Sigmoid colon (tissue), 7 donors: ENCODE results near the gene SKOR2. TPM values are rescaled to one million over a fixed set of nuclear protein-coding genes. Genes with fewer than 3 reads are reported as not detected.

Experiments
- DNase-seq: peaks from one replicate; pipeline ENCODE4 v3.0.0-alpha.2; 2019
- H3K27ac ChIP-seq, 4 donors: fragments of 200-600 bp; sonication (generic); one replicate each; pipeline ENCODE4 v1.5.1; 2016 to 2019; ENCODE audit warnings: mild to moderate bottlenecking in 1 of 4
- H3K27me3 ChIP-seq, 3 donors: fragments of 200-600 bp; sonication (generic); one replicate each; pipeline ENCODE4 v1.5.1; 2019; ENCODE audit warnings: mild to moderate bottlenecking in 1 of 3
- H3K36me3 ChIP-seq, 4 donors: fragments of 200-600 bp; sonication (generic); one replicate each; pipeline ENCODE4 v1.5.1; 2016 to 2019
- H3K4me1 ChIP-seq, 4 donors: fragments of 200-600 bp; sonication (generic); one replicate each; pipeline ENCODE4 v1.5.1; 2017 to 2019
- H3K4me3 ChIP-seq, 4 donors: fragments of 200-600 bp; sonication (generic); one replicate each; pipeline ENCODE4 v1.5.1; 2017 to 2019; ENCODE audit warnings: mild to moderate bottlenecking in 2 of 4, moderate library complexity in 1 of 4
- H3K9me3 ChIP-seq, 4 donors: fragments of 200-600 bp in 3 of 4; sonication (generic) in 3 of 4; one replicate each; pipeline versions ENCODE4 v1.5.1 to v1.6.1; 2013 to 2019
- EP300 ChIP-seq, 4 donors: sonication (generic); formaldehyde crosslinking; IDR thresholded peaks; one replicate each; pipeline ENCODE4 v1.6.1; 2017; ENCODE audit warnings: antibody characterized with exemption in 4 of 4
- POLR2A ChIP-seq, 2 donors: fragments of 450-650 bp; IDR thresholded peaks; one replicate each; pipeline ENCODE4 v1.6.1; 2016; ENCODE audit warnings: antibody characterized with exemption in 2 of 2, mild to moderate bottlenecking in 2 of 2, moderate library complexity in 2 of 2
- POLR2AphosphoS5 ChIP-seq, 4 donors: sonication (generic); formaldehyde crosslinking; IDR thresholded peaks; one replicate each; pipeline ENCODE4 v1.6.1; 2017; ENCODE audit warnings: antibody characterized with exemption in 4 of 4
- WGBS, 2 donors: extraction: QIAGEN DNeasy Blood & Tissue Kit; methylation state at CpG; one replicate each; pipeline ENCODE4 v1.1.7; 2013; 5-methylcytosine and 5-hydroxymethylcytosine counted together
- intact Hi-C: fragments of 100-400 bp; cut with DNase I; formaldehyde crosslinking; loops from one replicate; pipeline ENCODE4 v1.15.1; 2023
- polyA plus RNA-seq, 3 donors: library from polyadenylated mRNA; stranded (reverse); fragments of 200-250 nt; gene quantifications; one replicate each; pipeline ENCODE4 v1.2.3, GENCODE V29; 2013
- total RNA-seq, 4 donors: library from RNA; depleted of rRNA; stranded (reverse); fragments of >200 nt; gene quantifications; one replicate each; pipeline ENCODE4 v1.1.0, GENCODE V29; 2016
- TF ChIP-seq, protein P1 (sequence below), 4 experiments: fragments of 450-650 bp in 3 of 4; fragments of 200-600 bp in 1 of 4; IDR thresholded peaks; one replicate each; pipeline ENCODE4 v1.5.1; 2016 to 2019; ENCODE audit warnings: antibody characterized with exemption in 4 of 4, mild to moderate bottlenecking in 3 of 4, moderate library complexity in 2 of 4
- donor health status: healthy with polysubstance abuse.
- donor health status: Bipolar disorder and iron deficiency.
- donor health status: healthy.

Gene SKOR2
- total RNA-seq (not detected), polyA plus RNA-seq (not detected)

DNA sequence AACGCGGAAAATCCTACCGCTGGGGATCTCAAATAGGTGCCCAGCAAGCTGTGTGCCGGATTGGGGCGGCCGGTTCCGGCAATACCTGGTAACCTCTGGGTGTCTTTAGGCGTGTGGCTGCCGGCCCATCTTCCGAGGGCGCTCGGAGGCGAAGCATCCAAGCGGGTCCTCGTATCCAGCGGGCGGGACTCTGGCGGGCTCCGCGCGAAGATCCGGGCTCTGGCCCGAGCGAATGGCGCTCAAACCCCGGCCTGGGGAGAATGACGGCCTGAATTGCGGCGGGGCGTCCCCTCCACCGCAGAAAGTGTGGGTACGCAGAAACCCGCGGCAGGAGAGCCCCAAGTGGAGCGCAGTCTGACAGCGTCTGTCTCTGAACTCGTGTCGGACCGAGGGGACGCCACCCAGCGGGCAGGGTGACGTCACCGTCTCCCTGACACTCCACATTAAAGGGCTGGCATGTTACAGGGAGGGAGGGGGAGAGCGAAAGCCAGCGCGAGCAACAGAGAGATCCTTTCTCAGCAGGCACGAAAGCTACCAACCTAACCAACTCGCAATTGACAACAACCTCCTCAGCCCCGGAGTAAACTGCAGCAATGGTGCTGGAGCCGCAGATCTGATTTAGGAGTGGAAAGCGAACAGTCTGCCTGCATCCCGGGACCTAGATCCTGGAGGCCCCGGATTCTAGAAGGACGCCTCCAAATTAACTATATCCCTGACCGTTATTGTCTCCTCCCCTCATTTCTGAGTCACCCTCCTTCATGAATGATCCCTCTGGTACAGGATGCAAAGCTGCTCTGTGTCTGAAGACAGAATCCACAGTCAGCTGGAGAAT lies at the start of gene SKOR2:
Gene SKOR2 (minus strand): TSS at position 372 of the 832 bp plus-strand sequence. CDS start 2,477 bp downstream, outside the sequence.
- no peak for DNase-seq
- H3K27ac ChIP-seq: no peak within 1 kb of the TSS
- H3K36me3 ChIP-seq: no peaks in the 10 kb centered on the region
- WGBS, 2 donors: 4 to 17% methylated on average over 55 of the region's 55 CpGs
- H3K4me1 ChIP-seq: peaks cover 0 to 15% (median 5%) of the 10 kb centered on the region in 4 donors
- no peak within 1 kb of the TSS for H3K4me3 ChIP-seq
- intact Hi-C loops: no loop called here
- TF ChIP-seq, protein P1, sequence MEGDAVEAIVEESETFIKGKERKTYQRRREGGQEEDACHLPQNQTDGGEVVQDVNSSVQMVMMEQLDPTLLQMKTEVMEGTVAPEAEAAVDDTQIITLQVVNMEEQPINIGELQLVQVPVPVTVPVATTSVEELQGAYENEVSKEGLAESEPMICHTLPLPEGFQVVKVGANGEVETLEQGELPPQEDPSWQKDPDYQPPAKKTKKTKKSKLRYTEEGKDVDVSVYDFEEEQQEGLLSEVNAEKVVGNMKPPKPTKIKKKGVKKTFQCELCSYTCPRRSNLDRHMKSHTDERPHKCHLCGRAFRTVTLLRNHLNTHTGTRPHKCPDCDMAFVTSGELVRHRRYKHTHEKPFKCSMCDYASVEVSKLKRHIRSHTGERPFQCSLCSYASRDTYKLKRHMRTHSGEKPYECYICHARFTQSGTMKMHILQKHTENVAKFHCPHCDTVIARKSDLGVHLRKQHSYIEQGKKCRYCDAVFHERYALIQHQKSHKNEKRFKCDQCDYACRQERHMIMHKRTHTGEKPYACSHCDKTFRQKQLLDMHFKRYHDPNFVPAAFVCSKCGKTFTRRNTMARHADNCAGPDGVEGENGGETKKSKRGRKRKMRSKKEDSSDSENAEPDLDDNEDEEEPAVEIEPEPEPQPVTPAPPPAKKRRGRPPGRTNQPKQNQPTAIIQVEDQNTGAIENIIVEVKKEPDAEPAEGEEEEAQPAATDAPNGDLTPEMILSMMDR (IDR thresholded peaks at IDR 0.05): no peak
- TF ChIP-seq POLR2AphosphoS5 (IDR thresholded peaks at IDR 0.05): no peak
- TF ChIP-seq EP300 (IDR thresholded peaks at IDR 0.05): no peak
- no peak for TF ChIP-seq POLR2A (IDR thresholded peaks at IDR 0.05)
- peaks cover 43 to 100% (median 91%) of the 10 kb centered on the region in 3 donors for H3K27me3 ChIP-seq
- H3K9me3 ChIP-seq: peaks cover 0 to 3% (median 0%) of the 10 kb centered on the region in 4 donors

- H3K4me1 ChIP-seq: no peaks in the 10 kb centered on the region
- H3K4me3 ChIP-seq: no peak overlapping the region
- intact Hi-C loops: no loop called here
- no peaks in the 10 kb centered on the region for H3K9me3 ChIP-seq
- WGBS, 2 donors: 27 to 57% methylated on average over 1 of the region's 1 CpG
- H3K27ac ChIP-seq: no peak overlapping the region
- no peaks in the 10 kb centered on the region for H3K27me3 ChIP-seq
- no peak for DNase-seq
- no peaks in the 10 kb centered on the region for H3K36me3 ChIP-seq
- TF ChIP-seq EP300 (IDR thresholded peaks at IDR 0.05): no peak
- TF ChIP-seq POLR2A (IDR thresholded peaks at IDR 0.05): no peak
- TF ChIP-seq, protein P1 (IDR thresholded peaks at IDR 0.05): no peak
- no peak for TF ChIP-seq POLR2AphosphoS5 (IDR thresholded peaks at IDR 0.05)
These were observed 45.0 kb upstream of the SKOR2 start for GRCh38 chr18:47296462-47296861.

- intact Hi-C loops: no loop called here
- 89 to 93% methylated on average over 3 of the region's 3 CpGs for WGBS, 2 donors
- H3K36me3 ChIP-seq: no peaks in the 10 kb centered on the region
These were observed 43.3 kb upstream of the SKOR2 start for GRCh38 chr18:47294801-47295200.

GRCh38 chr18:47288741-47289140 lies 37.3 kb upstream of the SKOR2 start:
- TF ChIP-seq, protein P1 (IDR thresholded peaks at IDR 0.05): no peak
- TF ChIP-seq EP300 (IDR thresholded peaks at IDR 0.05) (no peak), POLR2A (IDR thresholded peaks at IDR 0.05) (no peak), POLR2AphosphoS5 (IDR thresholded peaks at IDR 0.05) (no peak)
- no peaks in the 10 kb centered on the region for H3K4me1 ChIP-seq
- no peak overlapping the region for H3K27ac ChIP-seq
- no peaks in the 10 kb centered on the region for H3K9me3 ChIP-seq
- no peak overlapping the region for H3K4me3 ChIP-seq
- no peak for DNase-seq
- peaks cover 0 to 16% (median 0%) of the 10 kb centered on the region in 3 donors for H3K27me3 ChIP-seq
- intact Hi-C loops: no loop called here
- no peaks in the 10 kb centered on the region for H3K36me3 ChIP-seq

More at GRCh38 chr18:47294801-47295200, 43.3 kb upstream of the SKOR2 start:
- DNase-seq: no peak
- no peaks in the 10 kb centered on the region for H3K4me1 ChIP-seq
- H3K4me3 ChIP-seq: no peak overlapping the region
- no peaks in the 10 kb centered on the region for H3K9me3 ChIP-seq
- H3K27me3 ChIP-seq: peaks cover 0 to 2% (median 0%) of the 10 kb centered on the region in 3 donors
- no peak overlapping the region for H3K27ac ChIP-seq
- no peak for TF ChIP-seq EP300 (IDR thresholded peaks at IDR 0.05)
- TF ChIP-seq, protein P1 (IDR thresholded peaks at IDR 0.05): no peak
